Measurements from ENCODE around the gene PCDHA8.

PCDHA8 gene

GRCh38 chr5:140862441-140863295 lies 21.7 kb downstream of the PCDHA8 start:
- Histone ChIP-seq H3K79me2 (ENCODE audit: insufficient read depth, low read length) (no peaks in the 10 kb centered on the region), H3K27me3 (ENCODE audit: insufficient read depth, low read length, poor library complexity, severe bottlenecking) (no peaks in the 10 kb centered on the region), H3F3A (ENCODE audit: low read depth) (no peaks in the 10 kb centered on the region), H2AFZ (ENCODE audit: low read length) (no peak overlapping the region), H3K4me1 (ENCODE audit: insufficient read depth, low read length, poor library complexity, severe bottlenecking) (no peaks in the 10 kb centered on the region), H3K4me2 (ENCODE audit: low read depth, low read length, poor library complexity, severe bottlenecking) (no peak overlapping the region), H4K20me1 (ENCODE audit: insufficient read depth, low read length, poor library complexity, severe bottlenecking) (no peaks in the 10 kb centered on the region), H3K9me3 (ENCODE audit: insufficient read depth, low read depth, low read length) (no peaks in the 10 kb centered on the region), H3K36me3 (ENCODE audit: insufficient read depth, low read length) (no peaks in the 10 kb centered on the region), H3K9ac (ENCODE audit: low read depth, low read length, poor library complexity, severe bottlenecking) (no peak overlapping the region), H3K9me2 (replicated peaks; ENCODE audit: low read depth, low read length) (no peaks in the 10 kb centered on the region), H3K4me3 (ENCODE audit: low read length, poor library complexity, severe bottlenecking) (no peak overlapping the region)
- no peak for TF ChIP-seq EZH2phosphoT487 (IDR thresholded peaks at IDR 0.05; ENCODE audit: borderline replicate concordance)
- TF ChIP-seq, protein P1, sequence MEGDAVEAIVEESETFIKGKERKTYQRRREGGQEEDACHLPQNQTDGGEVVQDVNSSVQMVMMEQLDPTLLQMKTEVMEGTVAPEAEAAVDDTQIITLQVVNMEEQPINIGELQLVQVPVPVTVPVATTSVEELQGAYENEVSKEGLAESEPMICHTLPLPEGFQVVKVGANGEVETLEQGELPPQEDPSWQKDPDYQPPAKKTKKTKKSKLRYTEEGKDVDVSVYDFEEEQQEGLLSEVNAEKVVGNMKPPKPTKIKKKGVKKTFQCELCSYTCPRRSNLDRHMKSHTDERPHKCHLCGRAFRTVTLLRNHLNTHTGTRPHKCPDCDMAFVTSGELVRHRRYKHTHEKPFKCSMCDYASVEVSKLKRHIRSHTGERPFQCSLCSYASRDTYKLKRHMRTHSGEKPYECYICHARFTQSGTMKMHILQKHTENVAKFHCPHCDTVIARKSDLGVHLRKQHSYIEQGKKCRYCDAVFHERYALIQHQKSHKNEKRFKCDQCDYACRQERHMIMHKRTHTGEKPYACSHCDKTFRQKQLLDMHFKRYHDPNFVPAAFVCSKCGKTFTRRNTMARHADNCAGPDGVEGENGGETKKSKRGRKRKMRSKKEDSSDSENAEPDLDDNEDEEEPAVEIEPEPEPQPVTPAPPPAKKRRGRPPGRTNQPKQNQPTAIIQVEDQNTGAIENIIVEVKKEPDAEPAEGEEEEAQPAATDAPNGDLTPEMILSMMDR (conservative IDR thresholded peaks at IDR 0.05; ENCODE audit: low read length), result no peak

GRCh38 chr5:140868721-140869554 lies 28.0 kb downstream of the PCDHA8 start, which contains the start of gene PCDHA11:
Gene PCDHA11, plus strand, starts transcription at chr5:140868957. Its CDS starts 147 bp downstream, at chr5:140869104.
- no peaks in the 10 kb centered on the region for H3K79me2 ChIP-seq (ENCODE audit: insufficient read depth, low read length)
- no peak within 1 kb of the TSS for H3K9ac ChIP-seq (ENCODE audit: low read depth, low read length, poor library complexity, severe bottlenecking)
- no peaks in the 10 kb centered on the region for H3K9me2 ChIP-seq (replicated peaks; ENCODE audit: low read depth, low read length)
- no peaks in the 10 kb centered on the region for H3K4me1 ChIP-seq (ENCODE audit: insufficient read depth, low read length, poor library complexity, severe bottlenecking)
- H3K36me3 ChIP-seq (ENCODE audit: insufficient read depth, low read length), result no peaks in the 10 kb centered on the region
- H3K9me3 ChIP-seq (ENCODE audit: insufficient read depth, low read depth, low read length), result no peaks in the 10 kb centered on the region
- H2AFZ ChIP-seq (ENCODE audit: low read length), result no peak within 1 kb of the TSS
- no peak for TF ChIP-seq EZH2phosphoT487 (IDR thresholded peaks at IDR 0.05; ENCODE audit: borderline replicate concordance)
- H3K27me3 ChIP-seq (ENCODE audit: insufficient read depth, low read length, poor library complexity, severe bottlenecking), result no peaks in the 10 kb centered on the region
- no peaks in the 10 kb centered on the region for H3F3A ChIP-seq (ENCODE audit: low read depth)
- H4K20me1 ChIP-seq (ENCODE audit: insufficient read depth, low read length, poor library complexity, severe bottlenecking), result no peaks in the 10 kb centered on the region
- no peak within 1 kb of the TSS for H3K4me3 ChIP-seq (ENCODE audit: low read length, poor library complexity, severe bottlenecking)
- H3K4me2 ChIP-seq (ENCODE audit: low read depth, low read length, poor library complexity, severe bottlenecking), result no peak within 1 kb of the TSS

DNA sequence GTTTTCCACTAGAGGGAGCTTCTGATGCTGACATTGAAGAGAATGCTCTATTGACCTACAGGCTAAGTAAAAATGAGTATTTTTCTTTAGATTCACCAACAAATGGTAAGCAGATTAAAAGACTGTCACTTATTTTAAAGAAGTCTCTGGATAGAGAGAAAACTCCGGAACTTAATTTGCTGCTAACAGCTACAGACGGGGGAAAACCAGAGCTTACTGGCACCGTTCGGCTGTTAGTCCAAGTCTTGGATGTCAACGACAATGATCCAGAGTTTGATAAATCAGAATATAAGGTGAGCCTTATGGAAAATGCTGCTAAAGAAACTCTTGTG lies 28.5 kb downstream of the PCDHA8 start:
- Histone ChIP-seq H3K27me3 (ENCODE audit: insufficient read depth, low read length, poor library complexity, severe bottlenecking) (no peaks in the 10 kb centered on the region), H3K9me2 (replicated peaks; ENCODE audit: low read depth, low read length) (no peaks in the 10 kb centered on the region), H3K79me2 (ENCODE audit: insufficient read depth, low read length) (no peaks in the 10 kb centered on the region), H3K36me3 (ENCODE audit: insufficient read depth, low read length) (no peaks in the 10 kb centered on the region), H4K20me1 (ENCODE audit: insufficient read depth, low read length, poor library complexity, severe bottlenecking) (no peaks in the 10 kb centered on the region), H3K4me1 (ENCODE audit: insufficient read depth, low read length, poor library complexity, severe bottlenecking) (no peaks in the 10 kb centered on the region), H3F3A (ENCODE audit: low read depth) (no peaks in the 10 kb centered on the region), H2AFZ (ENCODE audit: low read length) (no peak overlapping the region), H3K9ac (ENCODE audit: low read depth, low read length, poor library complexity, severe bottlenecking) (no peak overlapping the region), H3K9me3 (ENCODE audit: insufficient read depth, low read depth, low read length) (no peaks in the 10 kb centered on the region), H3K4me2 (ENCODE audit: low read depth, low read length, poor library complexity, severe bottlenecking) (no peak overlapping the region), H3K4me3 (ENCODE audit: low read length, poor library complexity, severe bottlenecking) (no peak overlapping the region)
- TF ChIP-seq, protein P1 (conservative IDR thresholded peaks at IDR 0.05; ENCODE audit: low read length), result peak; percentile 25; the same call in 1 of the 2 replicates
- no peak for TF ChIP-seq EZH2phosphoT487 (IDR thresholded peaks at IDR 0.05; ENCODE audit: borderline replicate concordance)
